GM20431 (cell line): Measurements from ENCODE around the gene CDC6.

ENCODE experiments used
- in situ Hi-C: fragments of 300-500 bp; cut with MseI, MboI; formaldehyde crosslinking; loops from one replicate; pipeline ENCODE4 v1.15.0; 2020; ENCODE audit warnings: low sequenced_read_pairs; ENCODE audit not compliant: unreplicated experiment

The CDC6 gene

DNA sequence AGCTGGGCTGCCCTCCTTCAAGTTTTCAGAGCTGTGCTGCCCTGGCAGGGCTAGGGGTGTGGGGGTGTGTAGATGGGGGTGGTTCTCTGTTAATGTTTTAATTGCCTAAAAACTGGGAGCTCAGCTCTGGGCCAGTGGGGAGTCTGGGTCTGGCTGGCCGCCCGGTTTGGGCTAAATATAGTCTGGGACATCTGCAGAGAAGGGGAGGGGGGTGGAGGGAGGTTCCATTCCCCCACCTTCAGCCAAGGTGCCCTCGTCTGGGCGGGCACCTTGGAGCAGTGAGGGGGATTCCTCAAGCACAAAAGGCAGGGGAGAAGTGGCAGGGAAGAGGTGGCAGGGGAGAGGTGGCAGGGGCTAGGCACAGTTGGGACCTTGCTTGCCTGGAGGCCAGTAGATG is 34.3 kb downstream of the CDC6 start:
- in situ Hi-C loops: no loop called here

DNA sequence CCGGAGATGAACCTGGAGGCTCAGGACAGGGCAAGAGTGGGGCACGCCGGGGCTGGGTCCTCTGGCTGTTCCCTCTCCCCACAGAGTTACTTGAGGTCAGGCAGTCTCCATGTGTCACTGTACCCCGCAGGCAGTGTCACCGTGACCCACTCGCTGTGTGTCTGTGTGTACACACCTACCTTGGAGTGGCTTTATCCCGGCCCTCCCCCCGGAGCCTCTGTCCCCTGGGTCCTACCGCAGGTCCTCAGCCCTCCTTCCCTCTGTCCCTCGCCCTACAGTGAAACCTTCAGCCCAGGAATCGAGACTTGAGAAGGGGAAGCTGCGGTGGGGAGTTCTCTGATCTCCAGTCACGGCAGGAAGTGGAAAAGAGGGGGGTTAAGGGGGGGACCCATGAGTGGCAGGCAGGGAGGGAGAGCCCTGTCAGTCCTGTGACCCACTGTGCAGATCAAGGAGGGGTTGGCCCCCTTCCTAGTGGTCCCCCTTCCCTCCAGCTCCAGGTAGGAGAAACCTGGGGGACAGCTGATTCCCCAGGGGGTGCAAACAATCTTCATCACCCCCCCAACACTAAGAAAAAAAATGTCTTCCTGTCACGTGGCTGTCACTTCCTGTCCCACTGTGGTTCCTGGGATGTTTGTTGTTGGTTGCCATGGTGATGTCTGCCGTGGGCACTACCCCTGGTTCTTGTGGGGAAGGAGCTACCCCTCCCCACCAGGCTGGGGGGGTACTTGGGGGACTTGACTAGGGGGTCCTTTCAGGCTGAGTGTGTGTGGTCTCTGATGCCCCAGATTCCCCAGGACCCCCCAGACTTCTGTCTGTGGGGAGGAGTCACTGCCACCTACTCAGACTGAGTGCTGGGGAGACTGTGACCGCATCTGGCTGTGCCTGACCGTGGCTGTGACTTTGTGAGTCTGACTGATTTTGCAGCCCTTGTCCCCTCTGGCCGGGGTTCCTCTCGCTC is 35.0 kb downstream of the CDC6 start:
- in situ Hi-C loops: no loop called here

DNA sequence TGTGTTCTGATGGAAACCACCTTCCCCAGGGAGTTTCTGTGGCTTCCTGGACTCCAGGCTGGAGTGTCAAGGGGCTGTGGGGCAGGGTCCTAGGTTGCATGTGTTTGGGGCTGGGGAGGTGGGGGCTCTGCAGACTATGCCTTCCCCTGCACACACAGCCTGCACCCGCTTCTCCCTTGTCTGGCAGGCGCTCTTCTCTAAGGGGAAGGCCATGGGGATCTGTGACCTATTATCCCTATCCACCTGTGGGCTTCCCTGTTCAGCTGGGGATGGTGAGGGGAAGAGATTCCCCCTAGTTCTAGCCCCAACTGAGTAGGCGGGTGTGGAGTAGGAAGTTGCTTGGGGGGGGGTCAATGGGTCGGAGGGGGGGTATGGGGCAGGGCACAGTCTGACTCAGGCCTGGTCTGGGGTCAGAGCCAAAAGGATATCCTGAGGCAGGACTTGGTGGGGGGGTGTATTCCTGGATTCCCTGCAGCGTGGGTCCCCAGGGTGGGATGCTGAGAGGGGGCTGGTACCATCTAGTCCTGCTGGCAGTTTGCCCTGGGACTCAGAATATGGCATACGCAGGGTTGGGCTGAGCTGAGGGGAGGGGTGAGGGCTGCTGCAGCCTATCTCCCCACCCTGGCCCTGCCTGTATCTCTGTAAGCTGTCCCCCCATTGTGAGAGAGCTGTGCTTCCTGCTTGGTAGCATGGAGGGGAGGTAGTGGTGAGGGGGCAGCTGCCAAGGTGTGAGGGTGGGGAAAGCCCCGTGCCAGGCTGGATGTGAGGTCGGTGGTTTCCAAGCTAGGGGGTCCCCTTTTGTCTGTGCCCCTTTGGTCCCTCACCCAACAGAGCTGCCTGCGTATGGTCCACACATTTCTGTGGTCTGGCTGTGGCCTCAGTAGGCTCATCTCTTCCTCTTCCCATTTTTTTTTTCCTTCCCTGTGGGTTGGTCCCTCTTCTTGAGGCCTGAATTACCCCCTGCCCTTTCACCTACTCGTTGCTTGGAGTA is 36.0 kb downstream of the CDC6 start:
- in situ Hi-C loops: no loop called here

DNA sequence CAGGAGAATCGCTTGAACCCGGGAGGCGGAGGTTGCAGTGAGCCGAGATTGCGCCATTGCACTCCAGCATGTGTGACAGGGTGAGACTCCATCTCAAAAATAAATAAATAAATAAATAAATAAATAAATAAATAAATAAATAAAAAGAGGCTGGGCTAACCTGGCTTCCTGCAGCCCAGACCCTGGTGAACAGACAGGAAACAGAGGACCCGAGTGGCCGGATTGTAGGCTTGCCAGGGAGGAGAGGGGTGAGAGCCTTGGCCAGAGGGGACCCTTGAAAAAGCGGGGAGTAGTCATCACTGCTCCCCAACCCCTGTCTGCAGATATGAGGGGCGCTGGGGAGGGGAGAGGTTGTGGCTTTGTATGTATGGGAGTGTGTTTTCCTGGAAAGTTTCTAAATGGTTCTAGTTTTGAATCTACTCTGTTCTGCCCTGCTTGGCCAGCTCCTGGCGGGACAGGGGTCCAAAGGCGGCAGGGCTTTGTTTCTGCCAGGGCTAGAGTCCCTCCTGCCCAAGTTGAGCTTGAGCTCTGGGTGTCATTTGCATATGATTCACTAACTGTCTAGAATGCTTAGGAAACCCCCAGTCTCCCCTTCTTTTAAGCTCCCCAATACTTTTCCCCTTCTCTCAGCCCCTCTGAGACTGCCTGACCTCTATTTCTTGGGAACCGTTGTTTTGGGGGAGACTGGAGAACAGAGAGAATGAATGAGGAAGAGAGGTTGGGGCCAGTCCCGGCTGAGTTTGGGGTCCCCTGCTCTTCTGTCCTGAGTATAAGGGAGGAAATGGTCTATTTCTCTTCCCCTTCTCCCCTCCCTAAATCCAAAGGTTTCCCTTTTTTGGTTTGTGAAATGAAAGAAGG is 37.7 kb downstream of the CDC6 start:
- in situ Hi-C loops: no loop called here

DNA sequence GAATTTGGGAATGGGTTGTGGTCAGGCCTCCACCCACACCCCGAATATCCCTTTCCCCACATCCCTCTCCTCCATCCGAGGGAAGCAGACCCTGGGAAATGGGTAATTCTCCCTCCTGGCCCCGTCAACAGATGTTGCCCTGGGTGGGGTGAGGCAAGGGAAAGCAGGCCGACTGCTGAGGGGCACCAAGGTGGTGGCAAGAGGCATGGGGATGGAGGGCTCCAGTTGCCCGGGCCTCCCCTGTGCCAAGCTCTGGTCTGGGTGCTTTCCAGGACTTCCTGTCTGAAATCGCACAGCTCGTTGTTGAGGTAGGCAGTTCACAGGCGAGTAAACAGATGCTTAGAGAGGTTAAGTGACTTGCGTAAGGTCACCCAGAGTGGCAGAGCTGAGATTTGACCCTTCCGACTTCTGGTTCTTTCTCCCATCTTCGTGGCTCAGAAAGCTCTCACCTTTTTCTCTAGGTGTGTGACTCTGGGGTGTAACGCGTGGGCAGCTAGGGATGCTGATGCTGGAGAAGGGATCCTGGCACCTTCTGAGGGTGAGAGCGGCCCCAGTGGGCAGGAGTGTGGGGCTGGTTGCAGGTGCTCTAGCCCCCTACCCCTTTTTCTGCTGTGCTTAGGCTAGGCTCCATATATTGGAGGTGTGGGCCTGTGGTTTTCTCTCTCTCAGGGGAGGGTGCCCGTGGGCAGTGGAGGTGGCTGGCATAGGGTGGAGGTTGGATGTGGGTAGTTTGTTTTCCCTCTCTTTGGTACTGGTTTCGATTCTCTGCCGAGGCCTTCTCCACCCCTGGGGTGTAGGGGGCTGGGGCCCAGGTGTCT is 38.5 kb downstream of the CDC6 start:
- in situ Hi-C loops: no loop called here

DNA sequence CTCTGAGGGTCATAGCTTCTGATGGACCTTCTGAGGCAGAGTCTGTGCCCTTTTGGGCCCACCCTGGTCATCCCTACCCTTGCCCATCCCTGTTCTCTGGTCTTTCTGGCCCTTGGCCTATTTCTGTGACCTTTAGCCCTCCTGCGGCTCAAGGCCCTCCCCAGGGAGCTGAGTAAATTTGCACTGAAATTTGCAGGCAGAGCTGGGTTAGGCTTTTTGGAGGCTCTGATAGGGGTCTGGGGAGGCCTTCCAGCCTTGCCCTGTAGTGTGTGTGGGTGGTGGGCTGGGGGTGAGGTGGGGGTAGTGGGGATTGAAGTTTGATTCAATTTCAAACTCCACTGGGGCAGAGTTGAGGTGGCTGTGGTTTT is 39.1 kb downstream of the CDC6 start:
- in situ Hi-C loops: no loop called here

DNA sequence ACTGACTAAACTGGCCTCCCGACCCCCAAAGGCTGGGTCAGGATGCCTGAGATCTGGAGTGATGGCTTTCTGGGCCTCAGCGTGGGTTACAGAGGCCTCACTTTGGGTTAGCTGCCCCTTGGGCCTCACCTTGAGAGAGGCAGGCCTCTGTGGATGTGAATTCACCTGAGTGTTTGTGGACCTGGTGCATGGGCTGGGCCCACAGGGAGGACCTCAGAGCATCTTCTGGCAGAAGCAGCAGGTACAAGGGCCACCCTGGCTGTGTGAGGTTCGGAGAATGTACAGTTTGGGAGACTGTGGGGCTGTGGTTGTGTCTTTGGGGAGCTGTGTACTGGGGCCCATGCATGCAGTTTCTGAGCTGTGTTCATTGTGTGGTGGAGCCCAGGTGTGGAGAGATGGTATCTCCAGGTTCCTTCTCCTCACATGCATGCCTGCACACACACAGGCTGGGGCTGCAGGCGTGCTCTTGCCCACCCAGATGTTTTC is 39.6 kb downstream of the CDC6 start:
- in situ Hi-C loops: no loop called here

DNA sequence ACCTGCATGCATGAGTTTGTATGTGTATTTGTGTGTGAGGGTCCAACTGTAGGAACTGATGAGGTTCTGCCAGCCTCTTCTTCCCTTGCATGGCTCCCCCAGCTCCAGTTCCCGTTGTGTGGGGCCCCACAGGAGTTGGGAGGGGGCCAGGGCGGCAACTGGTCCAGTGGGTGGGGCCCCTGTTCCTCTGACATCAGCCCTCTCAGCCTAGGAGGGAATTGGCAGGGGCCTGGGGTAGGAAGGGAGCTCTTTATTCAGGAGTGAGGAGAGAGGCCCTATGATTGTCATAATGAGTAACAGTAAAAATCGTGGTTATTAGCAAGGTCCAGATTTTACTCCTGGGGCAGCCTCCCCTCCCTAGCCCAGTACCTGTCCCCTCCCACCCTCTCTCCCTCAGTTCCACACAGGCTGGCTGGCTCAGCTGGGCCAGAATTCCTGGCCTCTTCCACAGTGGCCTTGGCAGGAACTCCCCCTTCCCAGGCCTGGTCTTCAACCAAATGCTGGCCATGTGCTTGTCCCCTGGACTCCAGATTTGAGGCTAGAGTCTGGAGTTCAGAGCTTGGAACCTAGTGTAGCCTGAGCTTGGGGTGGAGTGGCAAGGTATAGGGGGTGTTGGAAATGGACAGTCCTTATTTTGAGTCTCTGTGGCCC is 40.2 kb downstream of the CDC6 start:
- in situ Hi-C loops: no loop called here

DNA sequence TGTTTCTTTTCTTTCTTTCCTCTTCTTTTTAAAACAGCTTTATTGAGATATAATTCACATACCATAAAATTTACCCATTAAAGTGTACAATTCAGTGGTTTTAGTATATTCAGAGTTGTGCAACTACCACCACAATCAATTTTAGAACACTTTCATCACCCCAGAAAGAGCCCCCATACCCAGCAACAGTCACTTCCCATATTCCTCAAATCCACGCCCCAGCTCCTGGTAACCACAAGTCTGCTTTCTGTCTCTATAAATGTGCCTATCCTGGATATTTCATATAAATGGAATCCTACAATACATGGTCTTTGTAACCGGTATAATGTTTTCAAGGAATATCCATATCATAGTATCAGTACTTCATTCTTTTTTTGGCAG is 40.7 kb downstream of the CDC6 start:
- in situ Hi-C loops: no loop called here

DNA sequence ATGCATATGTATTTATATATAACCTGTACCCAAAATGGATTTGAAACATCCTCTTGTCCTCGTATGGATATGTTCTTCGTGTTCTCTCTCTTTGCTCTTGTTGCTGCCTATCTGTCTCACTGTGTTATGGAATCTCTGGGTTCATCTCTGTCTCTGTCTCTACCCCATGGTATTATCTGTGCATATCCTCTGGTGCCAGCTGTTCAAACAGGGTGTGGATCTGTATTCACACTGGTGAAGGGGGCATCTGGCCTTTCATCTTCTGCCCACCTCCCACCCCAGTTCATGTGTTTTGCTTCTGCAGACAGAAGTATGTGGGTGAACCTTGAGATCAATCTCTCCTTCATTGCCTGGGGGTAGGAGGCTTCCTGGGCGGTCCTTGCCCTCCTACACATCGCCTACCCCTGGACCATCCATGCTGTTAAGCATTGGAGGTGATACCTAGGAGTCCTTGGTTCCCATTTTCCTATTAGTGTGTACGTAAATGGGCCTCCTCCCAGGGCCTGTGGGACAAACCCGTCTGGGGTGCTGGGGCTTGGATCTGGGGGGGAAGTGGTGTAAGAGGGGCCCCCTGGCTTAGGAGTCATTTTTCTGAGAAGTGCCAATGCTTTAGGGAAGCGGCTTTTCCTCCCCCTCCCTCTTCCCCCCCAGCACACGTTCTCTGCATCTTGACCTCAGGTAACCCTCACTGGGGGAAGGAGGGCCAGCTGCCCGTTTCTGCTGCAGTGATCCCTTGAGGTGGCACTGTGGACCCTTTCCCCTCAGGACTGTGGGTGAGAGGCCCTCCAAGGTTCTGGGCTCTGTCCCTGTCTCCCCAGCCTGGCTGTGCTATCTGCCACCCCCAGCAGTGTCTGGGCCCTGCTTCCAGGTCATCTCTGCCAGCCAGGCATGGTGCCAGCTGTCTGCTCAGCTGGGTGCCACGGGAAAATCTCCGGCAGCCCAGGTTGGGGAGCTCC is 42.4 kb downstream of the CDC6 start:
- in situ Hi-C loops: no loop called here

DNA sequence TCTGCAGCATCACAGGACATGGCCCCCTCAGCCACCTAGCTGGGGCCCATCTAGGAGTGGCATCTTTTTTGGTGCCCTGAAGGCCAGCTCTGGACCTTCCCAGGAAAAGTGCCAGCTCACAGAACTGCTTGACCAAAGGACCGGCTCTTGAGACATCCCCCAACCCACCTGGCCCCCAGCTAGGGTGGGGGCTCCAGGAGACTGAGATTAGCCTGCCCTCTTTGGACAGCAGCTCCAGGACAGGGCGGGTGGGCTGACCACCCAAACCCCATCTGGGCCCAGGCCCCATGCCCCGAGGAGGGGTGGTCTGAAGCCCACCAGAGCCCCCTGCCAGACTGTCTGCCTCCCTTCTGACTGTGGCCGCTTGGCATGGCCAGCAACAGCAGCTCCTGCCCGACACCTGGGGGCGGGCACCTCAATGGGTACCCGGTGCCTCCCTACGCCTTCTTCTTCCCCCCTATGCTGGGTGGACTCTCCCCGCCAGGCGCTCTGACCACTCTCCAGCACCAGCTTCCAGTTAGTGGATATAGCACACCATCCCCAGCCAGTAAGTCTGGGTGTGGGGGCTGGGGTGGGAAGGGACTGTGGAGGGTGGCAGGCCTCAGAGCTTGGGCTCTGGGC is 43.3 kb downstream of the CDC6 start:
- in situ Hi-C loops: no loop called here

DNA sequence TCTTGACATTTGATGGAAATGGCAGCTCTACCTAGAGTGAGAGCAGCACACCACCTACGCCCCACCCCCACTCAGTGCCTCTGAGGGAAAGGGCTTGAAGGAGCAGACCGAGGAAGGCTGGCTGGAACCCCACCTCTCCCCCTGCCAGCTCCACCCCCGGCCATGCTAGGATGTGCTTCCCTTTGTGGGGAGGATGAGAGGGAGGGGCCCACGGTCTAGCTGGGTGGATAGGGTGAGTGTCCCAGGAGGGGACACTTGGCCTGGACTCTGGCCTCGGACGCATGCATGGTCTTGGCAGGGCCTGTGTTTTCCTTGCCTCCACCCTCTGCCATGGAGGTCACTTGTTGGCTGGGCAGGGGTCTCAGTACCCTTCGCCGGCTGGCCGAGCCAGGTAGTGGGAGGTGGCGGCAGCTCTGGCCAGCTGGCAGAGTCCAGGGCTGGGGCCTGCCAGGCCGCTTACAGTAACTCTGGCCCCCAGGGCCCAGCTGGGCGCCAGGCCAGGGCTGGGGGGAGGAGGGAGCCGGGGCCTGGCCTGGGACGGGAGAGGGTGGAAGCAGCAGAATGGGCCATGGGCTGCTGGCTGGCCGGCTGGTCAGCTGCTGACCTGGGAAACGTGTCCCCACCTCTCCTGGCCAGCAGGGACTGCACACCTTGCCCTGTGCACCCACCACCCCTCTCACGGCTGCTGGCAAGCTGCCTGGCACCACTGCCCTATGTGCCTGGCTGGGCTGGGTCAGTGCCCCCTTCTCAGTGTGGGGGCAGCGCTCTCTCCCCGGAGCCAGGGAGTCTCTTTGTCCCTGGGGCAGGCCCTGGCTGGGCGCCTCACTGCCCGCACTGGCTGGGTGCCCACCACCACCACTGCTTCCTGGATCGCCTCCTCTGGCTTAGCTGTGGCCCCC is 44.3 kb downstream of the CDC6 start:
- in situ Hi-C loops: no loop called here

DNA sequence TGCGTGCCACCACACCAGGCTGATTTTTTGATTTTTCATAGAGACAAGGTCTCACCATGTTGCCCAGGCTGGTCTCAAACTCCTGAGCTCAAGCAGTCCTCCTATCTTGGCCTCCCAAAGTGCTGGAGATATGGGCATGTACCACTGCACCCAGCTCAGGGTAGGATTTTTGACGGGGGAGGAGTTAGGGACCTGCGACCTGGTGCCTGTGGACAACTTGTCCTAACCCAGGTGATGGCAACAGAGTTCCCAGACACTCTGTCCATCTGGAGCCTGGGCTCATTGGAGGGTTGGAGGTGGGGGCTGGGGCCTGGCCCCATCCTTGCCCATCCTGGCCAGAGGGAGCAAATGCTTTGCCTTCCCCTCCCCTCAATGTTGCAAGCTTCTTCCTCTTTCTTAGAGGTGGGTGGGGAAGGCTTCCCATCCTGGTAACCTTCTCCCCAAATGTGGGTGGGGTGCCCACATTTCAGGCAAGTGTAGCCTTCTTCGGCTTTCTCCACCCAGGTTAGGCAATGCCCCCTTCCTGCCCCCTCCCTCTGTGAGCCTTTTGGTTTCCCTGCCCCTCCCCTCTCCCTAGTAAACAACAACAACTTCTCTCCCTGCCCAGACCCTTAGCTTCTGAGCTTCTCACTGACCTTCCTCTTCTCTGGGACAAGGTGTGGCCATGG is 46.2 kb downstream of the CDC6 start:
- in situ Hi-C loops: no loop called here

DNA sequence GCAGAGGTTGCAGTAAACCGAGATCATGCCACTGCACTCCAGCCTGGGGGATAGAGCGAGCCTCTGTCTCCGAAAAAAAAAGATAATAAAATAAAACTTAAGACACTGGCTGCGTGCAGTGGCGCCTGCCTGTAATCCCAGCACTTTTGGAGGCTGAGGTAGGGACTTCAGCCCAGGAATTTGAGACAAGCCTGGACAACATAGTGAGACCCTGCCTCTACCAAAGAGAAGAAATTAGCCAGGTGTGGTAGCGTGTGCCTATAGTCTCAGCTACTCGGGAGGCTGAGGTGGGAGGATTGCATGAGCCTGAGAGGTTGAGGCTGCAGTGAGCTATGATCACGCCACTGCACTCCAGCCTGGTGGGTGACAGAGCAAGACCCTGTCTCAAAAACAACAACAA is 47.9 kb downstream of the CDC6 start:
- in situ Hi-C loops: no loop called here

DNA sequence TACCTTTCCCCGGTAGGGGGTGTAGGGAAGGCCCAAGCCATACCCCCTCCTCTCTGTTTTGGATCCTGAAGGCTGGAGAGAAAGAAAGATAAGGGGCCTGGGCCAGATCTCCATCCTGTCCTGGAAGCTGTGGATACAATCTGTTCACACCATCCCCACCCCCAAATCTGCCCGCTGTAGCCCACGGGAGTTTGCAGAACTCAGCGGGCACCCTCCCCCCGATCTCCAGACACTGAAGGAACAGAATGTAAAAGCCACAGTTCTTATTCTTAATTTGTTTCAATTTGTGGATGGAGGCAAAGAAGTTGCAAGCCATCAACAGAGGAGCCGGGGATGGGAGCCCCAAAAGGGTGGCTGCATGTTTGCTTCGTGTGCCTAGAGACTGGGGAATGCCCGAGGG is 49.7 kb downstream of the CDC6 start:
- in situ Hi-C loops: no loop called here

DNA sequence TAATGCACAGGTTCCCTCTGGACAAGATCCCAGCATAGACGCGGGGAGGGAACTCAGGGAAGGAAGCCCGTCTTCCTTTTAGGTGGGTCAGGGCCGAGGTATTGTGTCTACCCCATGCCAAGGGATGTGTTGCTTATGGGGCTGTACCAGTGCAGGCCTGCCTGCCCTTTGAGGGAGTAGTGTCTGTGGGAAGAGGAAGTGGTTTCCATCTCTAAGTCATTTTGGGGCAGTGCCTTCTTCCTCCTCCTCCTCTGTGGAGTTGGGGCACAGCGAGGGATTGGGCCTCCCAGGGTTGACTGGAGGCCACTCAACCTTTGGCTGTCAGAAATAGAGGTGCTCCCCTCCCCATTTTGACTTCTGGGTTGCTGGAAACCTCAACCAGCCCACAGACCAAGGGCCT is 50.4 kb downstream of the CDC6 start:
- in situ Hi-C loops: no loop called here
